ENCODE data around the gene CNNM2.

The CNNM2 gene

DNA sequence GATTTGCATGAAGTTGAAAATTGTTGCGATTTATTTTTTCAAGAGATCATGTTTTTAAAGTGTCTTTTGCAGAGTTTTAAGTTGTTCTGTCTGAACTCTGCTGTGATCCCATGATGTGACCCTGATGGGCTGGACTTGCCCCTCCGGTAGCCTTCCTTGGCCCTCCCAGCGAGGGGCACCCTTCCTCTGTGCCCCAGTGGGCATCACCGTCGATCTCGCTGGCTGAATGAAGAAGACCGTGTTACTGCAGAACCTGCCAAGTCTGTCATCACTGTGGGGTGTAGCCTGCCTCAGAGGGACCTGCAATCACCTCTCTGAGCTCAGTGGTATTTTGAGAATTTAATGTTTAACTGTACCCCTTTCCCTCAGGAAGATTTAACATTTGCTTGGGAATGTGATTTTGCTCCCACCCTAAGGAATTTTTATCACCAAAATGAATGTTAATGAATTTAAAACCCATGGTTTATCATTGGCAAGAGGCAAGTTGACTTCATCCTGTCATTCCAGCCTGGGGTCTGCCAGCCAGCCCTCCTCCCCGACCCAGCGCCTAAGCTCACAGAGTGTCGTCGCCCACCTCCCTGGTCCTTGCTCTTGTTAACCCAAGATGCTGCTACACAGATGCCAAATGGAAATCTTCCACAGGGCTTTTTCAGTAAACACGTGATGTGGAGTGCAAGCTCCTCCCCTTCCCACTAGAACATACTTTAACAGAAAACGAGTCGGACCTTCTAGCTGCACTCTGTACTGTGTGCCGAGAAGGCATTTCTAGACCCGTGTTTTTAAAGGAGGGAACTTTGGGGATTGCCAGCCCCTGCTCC, 159.6 kb downstream of the CNNM2 start:
- H3K36me3 ChIP-seq (ENCODE audit: control insufficient read depth in 2 of 2, insufficient read depth in 2 of 2, low read length in 2 of 2), result peaks cover 15 to 35% of the 10 kb centered on the region in 2 donors
- H3K4me3 ChIP-seq (ENCODE audit: low read length in 2 of 2), result no peak overlapping the region

DNA sequence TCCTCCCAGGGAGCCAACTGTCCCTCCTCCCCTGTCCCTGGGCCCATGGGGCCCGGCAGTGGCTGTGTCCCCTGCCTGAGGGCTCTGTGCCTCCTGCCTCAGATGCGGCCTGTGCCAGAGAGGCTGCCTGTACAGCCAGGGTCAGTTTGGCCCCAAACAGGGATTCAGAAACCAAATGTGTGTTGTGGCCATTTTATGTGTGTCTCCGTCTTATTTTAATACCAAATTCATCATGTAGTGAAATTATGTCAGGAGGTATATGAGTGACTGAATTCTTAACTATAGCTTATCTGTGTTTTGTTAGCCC, 160.2 kb downstream of the CNNM2 start:
- H3K9me3 ChIP-seq (ENCODE audit: control insufficient read depth in 2 of 2, low read length in 2 of 2), result no peaks in the 10 kb centered on the region
- peaks cover 16 to 36% of the 10 kb centered on the region in 2 donors for H3K36me3 ChIP-seq (ENCODE audit: control insufficient read depth in 2 of 2, insufficient read depth in 2 of 2, low read length in 2 of 2)
- no peak overlapping the region for H3K4me3 ChIP-seq (ENCODE audit: low read length in 2 of 2)
- H3K27ac ChIP-seq (ENCODE audit: low read depth in 2 of 2, low read length in 2 of 2), result no peak overlapping the region
- no peak overlapping the region for H3K9ac ChIP-seq (ENCODE audit: low read depth in 1 of 2, low read length in 2 of 2)
- H3K27me3 ChIP-seq (ENCODE audit: control insufficient read depth in 2 of 2, insufficient read depth in 2 of 2, low read length in 2 of 2), result no peaks in the 10 kb centered on the region
- H3K4me1 ChIP-seq (ENCODE audit: control insufficient read depth in 2 of 2, insufficient read depth in 2 of 2, low read length in 2 of 2), result no peaks in the 10 kb centered on the region

More for the DNA sequence above, 159.6 kb downstream of the CNNM2 start:
- no peaks in the 10 kb centered on the region for H3K9me3 ChIP-seq (ENCODE audit: control insufficient read depth in 2 of 2, low read length in 2 of 2)
- no peaks in the 10 kb centered on the region for H3K27me3 ChIP-seq (ENCODE audit: control insufficient read depth in 2 of 2, insufficient read depth in 2 of 2, low read length in 2 of 2)
- H3K4me1 ChIP-seq (ENCODE audit: control insufficient read depth in 2 of 2, insufficient read depth in 2 of 2, low read length in 2 of 2), result no peaks in the 10 kb centered on the region
- H3K9ac ChIP-seq (ENCODE audit: low read depth in 1 of 2, low read length in 2 of 2), result no peak overlapping the region
- H3K27ac ChIP-seq (ENCODE audit: low read depth in 2 of 2, low read length in 2 of 2), result no peak overlapping the region

DNA sequence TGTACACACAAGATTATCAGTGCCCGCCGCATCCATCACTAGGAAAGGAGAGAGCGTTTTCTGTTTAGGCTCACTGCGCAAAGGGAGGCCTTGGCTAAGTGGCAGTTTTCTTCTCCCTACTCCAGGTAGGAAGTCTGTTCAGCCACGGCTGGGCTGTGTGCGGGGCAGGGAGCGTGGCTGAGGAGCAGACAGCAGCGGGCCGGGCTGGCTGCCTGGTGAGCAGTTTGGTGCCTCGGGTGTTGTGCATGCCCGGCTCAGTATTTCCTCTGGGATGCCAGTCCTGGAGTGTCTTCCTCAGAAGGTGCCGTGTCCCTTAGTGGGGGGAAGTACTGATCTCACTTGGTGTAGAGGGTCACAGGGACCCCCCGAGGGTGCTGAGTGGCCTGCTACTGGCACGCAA, 160.6 kb downstream of the CNNM2 start:
- Histone ChIP-seq H3K36me3 (ENCODE audit: control insufficient read depth in 2 of 2, insufficient read depth in 2 of 2, low read length in 2 of 2) (peaks cover 20 to 39% of the 10 kb centered on the region in 2 donors), H3K9ac (ENCODE audit: low read depth in 1 of 2, low read length in 2 of 2) (no peak overlapping the region), H3K4me1 (ENCODE audit: control insufficient read depth in 2 of 2, insufficient read depth in 2 of 2, low read length in 2 of 2) (no peaks in the 10 kb centered on the region), H3K27me3 (ENCODE audit: control insufficient read depth in 2 of 2, insufficient read depth in 2 of 2, low read length in 2 of 2) (no peaks in the 10 kb centered on the region), H3K9me3 (ENCODE audit: control insufficient read depth in 2 of 2, low read length in 2 of 2) (no peaks in the 10 kb centered on the region), H3K27ac (ENCODE audit: low read depth in 2 of 2, low read length in 2 of 2) (no peak overlapping the region), H3K4me3 (ENCODE audit: low read length in 2 of 2) (no peak overlapping the region)

DNA sequence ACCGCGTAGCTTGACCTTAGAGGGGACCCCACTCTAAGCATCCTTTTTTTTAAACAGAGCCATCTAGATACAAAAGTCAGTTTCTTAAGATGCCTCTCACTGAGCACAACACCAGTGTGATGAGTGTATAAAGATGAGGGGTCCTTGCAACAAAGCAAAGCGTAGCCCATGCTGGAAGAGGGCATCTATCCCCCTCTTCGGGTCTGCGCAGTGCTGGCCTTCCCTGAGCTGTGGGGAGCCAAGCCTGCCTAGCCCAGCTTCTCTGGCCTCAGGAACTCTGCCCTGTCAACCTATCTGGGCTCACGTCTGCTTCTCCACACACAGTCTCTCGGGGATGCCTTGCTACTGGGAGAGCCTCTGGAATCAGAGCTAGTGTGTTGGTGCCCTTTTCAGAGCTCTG, 161.0 kb downstream of the CNNM2 start:
- Histone ChIP-seq H3K27ac (ENCODE audit: low read depth in 2 of 2, low read length in 2 of 2) (no peak overlapping the region), H3K36me3 (ENCODE audit: control insufficient read depth in 2 of 2, insufficient read depth in 2 of 2, low read length in 2 of 2) (peaks cover 23 to 43% of the 10 kb centered on the region in 2 donors)

DNA sequence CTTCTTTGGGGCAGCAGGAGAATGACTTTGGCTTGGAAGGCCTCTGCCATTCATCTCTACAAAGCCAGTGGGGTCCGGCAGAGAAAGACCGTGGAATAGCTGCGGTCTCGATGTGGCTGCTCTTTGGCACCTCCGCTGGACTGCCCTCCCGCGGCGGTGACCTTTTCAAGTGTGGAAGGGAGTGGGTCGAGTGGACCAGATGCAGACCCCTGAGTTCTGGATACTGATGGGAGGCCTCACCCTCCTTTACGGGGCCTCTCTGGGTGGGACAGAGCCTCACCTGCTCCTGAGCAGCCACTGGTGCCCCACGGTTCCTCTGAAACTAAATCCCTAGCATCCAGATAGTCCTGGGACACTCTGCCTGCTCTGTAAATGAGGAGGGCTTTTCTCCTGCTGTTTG, 161.9 kb downstream of the CNNM2 start:
- Histone ChIP-seq H3K27ac (ENCODE audit: low read depth in 2 of 2, low read length in 2 of 2) (no peak overlapping the region), H3K36me3 (ENCODE audit: control insufficient read depth in 2 of 2, insufficient read depth in 2 of 2, low read length in 2 of 2) (peaks cover 22 to 48% of the 10 kb centered on the region in 2 donors), H3K4me1 (ENCODE audit: control insufficient read depth in 2 of 2, insufficient read depth in 2 of 2, low read length in 2 of 2) (no peaks in the 10 kb centered on the region)

More for the DNA sequence above, 161.0 kb downstream of the CNNM2 start:
- H3K4me1 ChIP-seq (ENCODE audit: control insufficient read depth in 2 of 2, insufficient read depth in 2 of 2, low read length in 2 of 2), result no peaks in the 10 kb centered on the region
- no peaks in the 10 kb centered on the region for H3K9me3 ChIP-seq (ENCODE audit: control insufficient read depth in 2 of 2, low read length in 2 of 2)
- H3K4me3 ChIP-seq (ENCODE audit: low read length in 2 of 2), result no peak overlapping the region
- H3K9ac ChIP-seq (ENCODE audit: low read depth in 1 of 2, low read length in 2 of 2), result no peak overlapping the region
- H3K27me3 ChIP-seq (ENCODE audit: control insufficient read depth in 2 of 2, insufficient read depth in 2 of 2, low read length in 2 of 2), result no peaks in the 10 kb centered on the region

DNA sequence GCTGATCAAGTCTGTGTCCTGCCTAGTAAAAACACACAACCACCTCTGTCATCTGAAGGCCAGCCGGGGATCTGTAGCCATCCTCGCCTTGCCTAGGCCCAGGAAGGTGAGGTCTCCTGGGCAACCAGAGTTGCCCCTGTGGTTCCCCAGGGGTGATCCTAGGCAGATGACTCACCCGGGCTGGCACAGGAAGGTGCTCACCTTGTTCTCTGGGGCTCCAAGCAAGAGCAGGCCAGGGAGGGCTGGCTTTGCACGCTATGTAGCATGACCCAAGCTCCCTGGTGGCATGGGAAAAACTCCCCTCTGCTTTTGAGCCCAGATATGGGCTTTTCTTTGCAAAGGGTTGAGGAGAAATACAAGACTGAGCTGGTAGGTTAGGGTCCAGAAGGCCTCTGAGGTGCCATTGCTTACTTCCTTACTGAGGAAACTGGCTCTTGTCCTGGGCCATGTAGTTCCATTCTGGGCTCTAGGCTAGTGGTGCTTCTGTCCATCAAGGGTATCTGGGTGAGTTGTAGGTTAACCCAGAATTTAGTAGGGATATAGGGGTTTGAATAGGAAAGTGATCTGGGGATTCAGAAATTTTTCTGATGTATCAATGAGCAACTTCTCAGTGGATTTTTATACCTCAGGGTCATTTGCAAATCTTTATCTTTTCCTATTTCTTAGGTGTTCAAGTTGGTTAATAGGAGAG, 162.9 kb downstream of the CNNM2 start:
- Histone ChIP-seq H3K9ac (ENCODE audit: low read depth in 1 of 2, low read length in 2 of 2) (no peak overlapping the region), H3K36me3 (ENCODE audit: control insufficient read depth in 2 of 2, insufficient read depth in 2 of 2, low read length in 2 of 2) (peaks cover 29 to 46% of the 10 kb centered on the region in 2 donors), H3K27me3 (ENCODE audit: control insufficient read depth in 2 of 2, insufficient read depth in 2 of 2, low read length in 2 of 2) (no peaks in the 10 kb centered on the region), H3K27ac (ENCODE audit: low read depth in 2 of 2, low read length in 2 of 2) (no peak overlapping the region), H3K4me3 (ENCODE audit: low read length in 2 of 2) (no peak overlapping the region), H3K4me1 (ENCODE audit: control insufficient read depth in 2 of 2, insufficient read depth in 2 of 2, low read length in 2 of 2) (no peaks in the 10 kb centered on the region), H3K9me3 (ENCODE audit: control insufficient read depth in 2 of 2, low read length in 2 of 2) (no peaks in the 10 kb centered on the region)

More for the DNA sequence above, 161.9 kb downstream of the CNNM2 start:
- Histone ChIP-seq H3K4me3 (ENCODE audit: low read length in 2 of 2) (no peak overlapping the region), H3K27me3 (ENCODE audit: control insufficient read depth in 2 of 2, insufficient read depth in 2 of 2, low read length in 2 of 2) (no peaks in the 10 kb centered on the region), H3K9me3 (ENCODE audit: control insufficient read depth in 2 of 2, low read length in 2 of 2) (no peaks in the 10 kb centered on the region), H3K9ac (ENCODE audit: low read depth in 1 of 2, low read length in 2 of 2) (no peak overlapping the region)

DNA sequence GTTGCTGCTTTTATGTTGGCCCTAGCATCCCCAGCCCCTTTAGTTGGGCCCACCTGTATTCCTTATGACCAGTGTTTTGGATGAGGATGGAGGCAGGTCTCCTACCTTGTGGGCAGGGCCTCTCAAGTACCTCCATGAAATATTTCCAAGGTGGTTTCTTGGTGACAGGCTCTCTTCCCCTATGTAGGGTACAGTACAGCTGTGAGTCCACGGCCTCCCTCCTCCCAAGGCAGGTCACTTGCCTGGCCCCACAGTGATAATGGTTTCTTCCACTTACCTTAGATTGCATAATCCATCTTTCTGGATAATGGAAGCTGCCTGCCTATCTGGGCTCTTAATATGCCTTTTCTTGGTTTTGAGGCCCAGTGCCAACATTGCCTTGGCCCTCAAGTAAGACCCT, 164.6 kb downstream of the CNNM2 start:
- no peak overlapping the region for H3K27ac ChIP-seq (ENCODE audit: low read depth in 2 of 2, low read length in 2 of 2)

DNA sequence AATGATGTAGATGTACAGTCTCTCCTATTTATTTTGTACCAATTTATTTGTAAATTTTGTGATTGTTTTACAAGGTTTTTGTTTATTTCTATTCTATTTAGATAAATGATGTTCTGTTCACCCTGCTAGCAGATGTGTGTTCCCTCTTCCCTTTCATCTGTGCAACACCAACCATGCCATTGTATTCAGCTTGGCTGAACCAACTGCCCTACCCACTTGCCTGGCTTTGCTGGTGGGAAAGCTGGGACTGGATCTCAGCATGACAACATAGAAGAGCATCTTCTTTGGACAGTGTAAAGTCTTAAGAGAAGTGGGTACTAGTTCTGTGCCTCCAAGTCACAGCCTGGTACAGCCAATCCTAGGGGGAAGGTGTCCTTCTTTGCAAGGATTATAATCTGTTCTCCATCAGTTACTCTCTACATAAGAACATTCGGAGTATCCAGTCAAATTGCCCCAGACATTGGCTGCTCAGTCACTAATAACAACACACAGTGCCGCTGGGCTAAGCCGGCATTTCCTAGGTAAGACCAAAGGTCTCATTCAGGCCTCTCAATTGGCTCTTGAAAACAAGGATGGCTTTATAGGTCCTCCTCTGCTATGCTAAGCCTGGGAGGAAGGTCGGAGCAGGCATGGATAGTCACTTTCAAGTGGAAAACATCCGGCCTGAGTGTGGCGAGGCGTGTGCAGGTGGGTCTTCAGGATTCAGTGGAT, 165.3 kb downstream of the CNNM2 start:
- H3K9ac ChIP-seq (ENCODE audit: low read depth in 1 of 2, low read length in 2 of 2), result no peak overlapping the region

More for the DNA sequence above, 164.6 kb downstream of the CNNM2 start:
- Histone ChIP-seq H3K4me1 (ENCODE audit: control insufficient read depth in 2 of 2, insufficient read depth in 2 of 2, low read length in 2 of 2) (no peaks in the 10 kb centered on the region), H3K9me3 (ENCODE audit: control insufficient read depth in 2 of 2, low read length in 2 of 2) (no peaks in the 10 kb centered on the region), H3K36me3 (ENCODE audit: control insufficient read depth in 2 of 2, insufficient read depth in 2 of 2, low read length in 2 of 2) (peaks cover 34 to 50% of the 10 kb centered on the region in 2 donors), H3K4me3 (ENCODE audit: low read length in 2 of 2) (no peak overlapping the region), H3K9ac (ENCODE audit: low read depth in 1 of 2, low read length in 2 of 2) (no peak overlapping the region), H3K27me3 (ENCODE audit: control insufficient read depth in 2 of 2, insufficient read depth in 2 of 2, low read length in 2 of 2) (no peaks in the 10 kb centered on the region)

DNA sequence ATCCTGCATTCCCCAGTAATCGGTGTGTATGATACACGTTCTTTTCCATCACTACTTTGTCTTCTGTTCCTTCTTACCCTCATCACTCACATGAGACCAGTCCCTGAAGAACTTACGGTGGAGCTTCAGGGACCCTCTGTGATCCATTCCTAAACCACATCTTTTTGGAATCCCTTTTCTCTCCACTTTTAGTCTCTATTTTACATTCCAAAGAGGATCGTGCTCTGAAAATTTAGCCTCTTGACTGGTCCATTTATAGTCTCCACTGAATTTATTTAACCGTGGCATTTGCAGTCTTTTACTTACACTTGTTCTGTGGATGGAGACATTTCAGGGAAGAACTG, 165.9 kb downstream of the CNNM2 start:
- Histone ChIP-seq H3K27ac (ENCODE audit: low read depth in 2 of 2, low read length in 2 of 2) (no peak overlapping the region), H3K9ac (ENCODE audit: low read depth in 1 of 2, low read length in 2 of 2) (no peak overlapping the region), H3K9me3 (ENCODE audit: control insufficient read depth in 2 of 2, low read length in 2 of 2) (no peaks in the 10 kb centered on the region), H3K36me3 (ENCODE audit: control insufficient read depth in 2 of 2, insufficient read depth in 2 of 2, low read length in 2 of 2) (peaks cover 35 to 47% of the 10 kb centered on the region in 2 donors), H3K4me1 (ENCODE audit: control insufficient read depth in 2 of 2, insufficient read depth in 2 of 2, low read length in 2 of 2) (no peaks in the 10 kb centered on the region), H3K4me3 (ENCODE audit: low read length in 2 of 2) (no peak overlapping the region), H3K27me3 (ENCODE audit: control insufficient read depth in 2 of 2, insufficient read depth in 2 of 2, low read length in 2 of 2) (no peaks in the 10 kb centered on the region)

More for the DNA sequence above, 165.3 kb downstream of the CNNM2 start:
- peaks cover 34 to 45% of the 10 kb centered on the region in 2 donors for H3K36me3 ChIP-seq (ENCODE audit: control insufficient read depth in 2 of 2, insufficient read depth in 2 of 2, low read length in 2 of 2)
- H3K4me3 ChIP-seq (ENCODE audit: low read length in 2 of 2), result no peak overlapping the region
- H3K9me3 ChIP-seq (ENCODE audit: control insufficient read depth in 2 of 2, low read length in 2 of 2), result no peaks in the 10 kb centered on the region
- H3K4me1 ChIP-seq (ENCODE audit: control insufficient read depth in 2 of 2, insufficient read depth in 2 of 2, low read length in 2 of 2), result no peaks in the 10 kb centered on the region
- no peaks in the 10 kb centered on the region for H3K27me3 ChIP-seq (ENCODE audit: control insufficient read depth in 2 of 2, insufficient read depth in 2 of 2, low read length in 2 of 2)
- H3K27ac ChIP-seq (ENCODE audit: low read depth in 2 of 2, low read length in 2 of 2), result no peak overlapping the region

DNA sequence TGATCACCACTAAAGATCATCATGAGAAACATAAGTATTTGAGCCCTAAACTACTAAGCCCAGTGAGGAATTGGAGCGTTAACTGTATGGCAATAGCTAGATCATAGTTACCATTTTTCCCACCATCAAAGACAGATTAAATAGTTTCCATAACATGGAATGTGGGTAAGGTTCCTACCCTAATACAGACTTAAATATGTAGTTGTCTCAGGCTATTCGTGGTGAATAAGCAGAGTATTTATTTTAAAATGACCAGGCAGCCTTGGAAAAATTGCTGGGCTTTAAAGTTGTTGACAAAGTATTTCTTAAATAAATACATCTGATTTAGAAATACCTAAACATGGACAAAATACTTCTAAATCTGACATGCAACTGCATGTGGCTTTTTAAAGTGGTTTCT, 168.2 kb downstream of the CNNM2 start:
- Histone ChIP-seq H3K27ac (ENCODE audit: low read depth in 2 of 2, low read length in 2 of 2) (no peak overlapping the region), H3K4me1 (ENCODE audit: control insufficient read depth in 2 of 2, insufficient read depth in 2 of 2, low read length in 2 of 2) (no peaks in the 10 kb centered on the region), H3K9me3 (ENCODE audit: control insufficient read depth in 2 of 2, low read length in 2 of 2) (no peaks in the 10 kb centered on the region), H3K27me3 (ENCODE audit: control insufficient read depth in 2 of 2, insufficient read depth in 2 of 2, low read length in 2 of 2) (no peaks in the 10 kb centered on the region), H3K9ac (ENCODE audit: low read depth in 1 of 2, low read length in 2 of 2) (no peak overlapping the region), H3K4me3 (ENCODE audit: low read length in 2 of 2) (no peak overlapping the region), H3K36me3 (ENCODE audit: control insufficient read depth in 2 of 2, insufficient read depth in 2 of 2, low read length in 2 of 2) (peaks cover 59 to 60% of the 10 kb centered on the region in 2 donors)

All from mucosa of rectum (tissue), 2 donors.